Gastrocnemius medialis (tissue), 4 donors: ENCODE results near the gene PDZD7. TPM values are rescaled to one million over a fixed set of nuclear protein-coding genes. Genes with fewer than 3 reads are reported as not detected.

Source experiments
- ATAC-seq, 2 donors: fragments of 150-250 bp; one replicate each; pipeline ENCODE4 v1.9.1; 2016
- DNase-seq, 2 donors: peaks; one replicate each; pipeline ENCODE4 v3.0.0-alpha.2; 2019
- H3K27ac ChIP-seq, 4 donors: fragments of 200-600 bp; sonication (generic); 1 replicate in 1 of 4; 2 replicates in 3 of 4; pipeline ENCODE4 v1.5.1; 2016 to 2018; ENCODE audit warnings: mild to moderate bottlenecking in 2 of 4, moderate library complexity in 1 of 4
- H3K27me3 ChIP-seq, 3 donors: fragments of 200-600 bp; sonication (generic) in 2 of 3; 1 replicate in 1 of 3; 2 replicates in 2 of 3; pipeline versions ENCODE4 v1.5.1 to v1.6.0; 2016 to 2019; ENCODE audit warnings: mild to moderate bottlenecking in 1 of 3, moderate library complexity in 1 of 3
- H3K36me3 ChIP-seq, 2 donors: fragments of 200-600 bp; sonication (generic) in 1 of 2; one replicate each; pipeline ENCODE4 v1.5.1; 2017 to 2018
- H3K4me1 ChIP-seq, 2 donors: fragments of 200-600 bp; sonication (generic) in 1 of 2; one replicate each; pipeline ENCODE4 v1.5.1; 2016 to 2017; ENCODE audit warnings: mild to moderate bottlenecking in 2 of 2
- H3K4me3 ChIP-seq, 4 donors: fragments of 200-600 bp; sonication (generic) in 3 of 4; 1 replicate in 1 of 4; 2 replicates in 3 of 4; pipeline ENCODE4 v1.5.1; 2016 to 2019; ENCODE audit warnings: mild to moderate bottlenecking in 2 of 4
- H3K9me3 ChIP-seq, 3 donors: fragments of 200-600 bp; sonication (generic) in 2 of 3; 1 replicate in 1 of 3; 2 replicates in 2 of 3; pipeline ENCODE4 v1.5.1; 2016 to 2019
- CTCF ChIP-seq, 5 experiments: fragments of 450-650 bp in 3 of 5; fragments of 200-600 bp in 2 of 5; sonication (generic) in 2 of 5; IDR thresholded peaks in 4 of 5; conservative IDR thresholded peaks in 1 of 5; 1 replicate in 4 of 5; 2 replicates in 1 of 5; pipeline ENCODE4 v1.5.1; 2016 to 2019; ENCODE audit warnings: antibody characterized with exemption in 5 of 5, mild to moderate bottlenecking in 3 of 5, moderate library complexity in 3 of 5
- POLR2A ChIP-seq, 2 donors: fragments of 450-650 bp; IDR thresholded peaks; one replicate each; pipeline ENCODE4 v1.6.1; 2017; ENCODE audit warnings: antibody characterized with exemption in 2 of 2, mild to moderate bottlenecking in 2 of 2, moderate library complexity in 2 of 2
- in situ Hi-C, 4 donors: fragments of 200-750 bp; cut with MboI; loops; one replicate each; pipeline versions ENCODE4 v1.15.0 to v1.8.0; 2017; ENCODE audit warnings: low sequenced_read_pairs in 4 of 4
- intact Hi-C: fragments of 100-400 bp; cut with DNase I; formaldehyde crosslinking; loops from one replicate; pipeline ENCODE4 v1.15.1; 2023; ENCODE audit warnings: low total_unique reads
- total RNA-seq, 4 donors: library from RNA; depleted of rRNA; stranded (reverse); fragments of >200 nt; gene quantifications; one replicate each; pipeline versions ENCODE4 v1.1.0 to v1.2.3, GENCODE V29; 2016

PDZD7 gene
- total RNA-seq, 4 donors from 2014 or later: 0.11 TPM; not detected in 3

- TF ChIP-seq CTCF (IDR thresholded peaks at IDR 0.05 in 4 of 5, conservative IDR thresholded peaks at IDR 0.05 in 1 of 5): no peak
- TF ChIP-seq POLR2A (IDR thresholded peaks at IDR 0.05): no peak
- ATAC-seq (no peak), DNase-seq (no peak)
- in situ Hi-C loops (no loop called here), intact Hi-C loops (no loop called here)
- H3K4me3 ChIP-seq: no peak overlapping the region
- H3K4me1 ChIP-seq: no peaks in the 10 kb centered on the region
- H3K27ac ChIP-seq: no peak overlapping the region
- peaks cover 19 to 40% (median 27%) of the 10 kb centered on the region in 3 donors for H3K27me3 ChIP-seq
- H3K9me3 ChIP-seq: no peaks in the 10 kb centered on the region
- H3K36me3 ChIP-seq: no peaks in the 10 kb centered on the region
Measured at GRCh38 chr10:101073631-101074030, 42.7 kb upstream of the PDZD7 start.

GRCh38 chr10:101072923-101073322 lies 42.0 kb upstream of the PDZD7 start:
- intact Hi-C loops: no loop called here

GRCh38 chr10:101071885-101072433 lies 41.0 kb upstream of the PDZD7 start:
- peaks cover 6 to 8% of the 10 kb centered on the region in 2 donors for H3K4me1 ChIP-seq
- H3K27me3 ChIP-seq: peaks cover 26 to 46% (median 34%) of the 10 kb centered on the region in 3 donors
- intact Hi-C loops: no loop called here
- no peak overlapping the region for H3K27ac ChIP-seq
- H3K9me3 ChIP-seq: no peaks in the 10 kb centered on the region
- ATAC-seq (no peak), DNase-seq (no peak)
- in situ Hi-C loops: no loop called here
- H3K4me3 ChIP-seq: no peak overlapping the region
- TF ChIP-seq POLR2A (IDR thresholded peaks at IDR 0.05) (no peak), CTCF (IDR thresholded peaks at IDR 0.05 in 4 of 5, conservative IDR thresholded peaks at IDR 0.05 in 1 of 5) (no peak)
- no peaks in the 10 kb centered on the region for H3K36me3 ChIP-seq

More at GRCh38 chr10:101072923-101073322, 42.0 kb upstream of the PDZD7 start:
- DNase-seq (no peak), ATAC-seq (no peak)
- Histone ChIP-seq H3K27me3 (peaks cover 19 to 40% (median 27%) of the 10 kb centered on the region in 3 donors), H3K4me3 (no peak overlapping the region), H3K4me1 (no peaks in the 10 kb centered on the region), H3K36me3 (no peaks in the 10 kb centered on the region), H3K9me3 (no peaks in the 10 kb centered on the region), H3K27ac (no peak overlapping the region)
- no peak for TF ChIP-seq CTCF (IDR thresholded peaks at IDR 0.05 in 4 of 5, conservative IDR thresholded peaks at IDR 0.05 in 1 of 5)
- TF ChIP-seq POLR2A (IDR thresholded peaks at IDR 0.05): no peak
- in situ Hi-C loops: no loop called here

- H3K27ac ChIP-seq: no peak overlapping the region
- no peaks in the 10 kb centered on the region for H3K9me3 ChIP-seq
- in situ Hi-C loops: no loop called here
- ATAC-seq: no peak
- peak in 1 of 2 donors; percentile 33 for DNase-seq
- intact Hi-C loops: no loop called here
- H3K36me3 ChIP-seq: no peaks in the 10 kb centered on the region
- H3K27me3 ChIP-seq: peaks cover 31 to 52% (median 38%) of the 10 kb centered on the region in 3 donors
- peaks cover 11 to 14% of the 10 kb centered on the region in 2 donors for H3K4me1 ChIP-seq
- H3K4me3 ChIP-seq: no peak overlapping the region
- TF ChIP-seq POLR2A (IDR thresholded peaks at IDR 0.05) (no peak), CTCF (IDR thresholded peaks at IDR 0.05 in 4 of 5, conservative IDR thresholded peaks at IDR 0.05 in 1 of 5) (no peak)
Measured at GRCh38 chr10:101071267-101071884, 40.4 kb upstream of the PDZD7 start.
